Measurements from ENCODE around the gene JPH2.

The JPH2 gene

DNA sequence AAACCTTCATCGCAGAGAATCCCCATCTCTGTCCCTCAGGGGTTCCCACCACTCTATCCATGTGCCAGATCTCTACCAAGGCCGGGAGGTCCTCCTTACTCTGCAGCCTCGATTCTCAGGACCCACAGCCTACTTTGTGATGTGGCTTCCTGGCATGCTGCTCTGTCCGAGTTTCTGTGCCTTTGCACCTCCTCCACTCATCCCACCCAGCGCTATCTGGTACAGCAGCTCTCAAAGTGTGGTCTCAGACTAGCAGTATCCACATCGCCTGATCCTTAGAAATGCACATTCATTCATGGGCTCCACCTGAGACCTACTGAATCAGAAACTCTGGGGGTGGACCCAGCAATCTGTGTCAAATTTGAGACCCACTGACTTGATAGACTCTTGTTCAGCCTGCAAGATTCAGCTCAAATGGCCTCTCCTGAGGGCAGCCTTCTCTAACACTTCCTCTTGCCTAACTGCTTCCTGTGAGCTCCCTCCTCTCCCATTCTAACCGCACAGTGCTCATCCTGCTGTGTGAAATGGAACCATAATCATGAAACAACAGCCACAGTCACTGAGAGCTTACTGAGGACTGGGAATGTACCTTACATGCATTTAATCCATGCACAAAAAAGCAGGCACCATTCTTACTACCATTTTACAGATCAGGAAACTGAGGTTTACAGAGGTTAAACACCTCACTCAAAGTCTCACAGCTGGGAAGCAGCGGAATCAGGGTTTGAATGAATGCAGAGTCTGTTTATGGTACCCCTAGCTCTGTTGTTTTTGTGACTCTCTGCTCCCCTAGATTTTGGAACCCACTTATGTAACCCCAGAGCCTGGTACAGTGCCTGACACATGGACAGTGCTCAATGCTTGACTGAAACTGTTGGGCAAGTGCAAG lies 69.4 kb downstream of the JPH2 start:
- no peaks in the 10 kb centered on the region for H3K27me3 ChIP-seq (replicated peaks)
- DNase-seq = no peak
- H3K36me3 ChIP-seq (replicated peaks) = no peaks in the 10 kb centered on the region
- H3K4me3 ChIP-seq (ENCODE audit: low read depth, low read length) = no peak overlapping the region
- in situ Hi-C loops (cut with HindIII; ENCODE audit: low pct_ligation_motif_present, low sequenced_read_pairs) = no loop called here
- TF ChIP-seq, protein P1, sequence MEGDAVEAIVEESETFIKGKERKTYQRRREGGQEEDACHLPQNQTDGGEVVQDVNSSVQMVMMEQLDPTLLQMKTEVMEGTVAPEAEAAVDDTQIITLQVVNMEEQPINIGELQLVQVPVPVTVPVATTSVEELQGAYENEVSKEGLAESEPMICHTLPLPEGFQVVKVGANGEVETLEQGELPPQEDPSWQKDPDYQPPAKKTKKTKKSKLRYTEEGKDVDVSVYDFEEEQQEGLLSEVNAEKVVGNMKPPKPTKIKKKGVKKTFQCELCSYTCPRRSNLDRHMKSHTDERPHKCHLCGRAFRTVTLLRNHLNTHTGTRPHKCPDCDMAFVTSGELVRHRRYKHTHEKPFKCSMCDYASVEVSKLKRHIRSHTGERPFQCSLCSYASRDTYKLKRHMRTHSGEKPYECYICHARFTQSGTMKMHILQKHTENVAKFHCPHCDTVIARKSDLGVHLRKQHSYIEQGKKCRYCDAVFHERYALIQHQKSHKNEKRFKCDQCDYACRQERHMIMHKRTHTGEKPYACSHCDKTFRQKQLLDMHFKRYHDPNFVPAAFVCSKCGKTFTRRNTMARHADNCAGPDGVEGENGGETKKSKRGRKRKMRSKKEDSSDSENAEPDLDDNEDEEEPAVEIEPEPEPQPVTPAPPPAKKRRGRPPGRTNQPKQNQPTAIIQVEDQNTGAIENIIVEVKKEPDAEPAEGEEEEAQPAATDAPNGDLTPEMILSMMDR (IDR thresholded peaks at IDR 0.05; ENCODE audit: low read depth, low read length, missing control alignments) = no peak
- no peak overlapping the region for H3K27ac ChIP-seq

DNA sequence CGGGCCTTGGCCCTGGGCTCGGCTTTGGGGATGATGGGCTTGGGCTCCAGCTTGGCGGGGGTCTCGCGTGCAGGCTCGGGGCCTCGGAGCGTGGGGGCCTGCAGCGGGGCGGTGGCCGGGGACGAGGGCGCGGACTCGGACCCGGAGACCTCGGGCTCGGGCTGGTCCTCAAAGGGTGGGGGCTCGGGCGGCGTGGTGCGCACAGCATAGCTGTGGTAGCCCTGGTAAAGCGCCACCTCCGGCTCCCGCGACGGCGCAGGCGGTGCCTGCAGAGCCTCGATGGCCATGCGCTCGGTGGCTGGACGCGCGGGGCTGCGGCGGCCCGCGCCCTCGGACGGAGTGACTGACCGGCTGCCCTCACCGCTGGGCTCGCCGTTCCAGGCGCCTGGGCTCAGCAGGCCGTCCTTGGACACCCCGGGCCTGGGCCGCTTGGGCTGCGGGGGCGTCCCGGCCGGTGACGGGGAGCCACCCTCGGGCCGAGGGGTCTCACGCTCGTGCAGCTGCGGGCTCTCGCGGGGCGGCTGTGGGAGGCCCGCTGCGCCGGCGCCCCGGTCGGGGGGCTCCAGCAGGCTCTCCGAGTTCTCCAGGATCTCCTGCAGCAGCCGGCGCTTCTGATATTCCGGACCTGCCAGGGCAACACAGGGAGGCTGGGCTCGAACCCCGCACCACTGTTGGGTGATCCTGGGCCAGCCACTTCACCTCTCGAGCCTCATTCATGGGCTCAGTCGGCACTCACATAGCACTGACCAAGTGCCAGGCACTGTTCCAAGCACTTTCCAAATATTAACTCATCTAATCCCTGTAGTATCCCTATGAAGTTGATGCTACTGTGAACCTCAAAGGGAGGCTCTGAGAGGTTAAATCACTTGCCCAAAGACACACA lies 71.0 kb downstream of the JPH2 start:
- in situ Hi-C loops (cut with HindIII; ENCODE audit: low pct_ligation_motif_present, low sequenced_read_pairs) = no loop called here
- Histone ChIP-seq H3K36me3 (replicated peaks) (no peaks in the 10 kb centered on the region), H3K27me3 (replicated peaks) (no peaks in the 10 kb centered on the region), H3K27ac (no peak overlapping the region), H3K4me3 (ENCODE audit: low read depth, low read length) (no peak overlapping the region)
- no peak for DNase-seq
- TF ChIP-seq, protein P1 (IDR thresholded peaks at IDR 0.05; ENCODE audit: low read depth, low read length, missing control alignments) = no peak

DNA sequence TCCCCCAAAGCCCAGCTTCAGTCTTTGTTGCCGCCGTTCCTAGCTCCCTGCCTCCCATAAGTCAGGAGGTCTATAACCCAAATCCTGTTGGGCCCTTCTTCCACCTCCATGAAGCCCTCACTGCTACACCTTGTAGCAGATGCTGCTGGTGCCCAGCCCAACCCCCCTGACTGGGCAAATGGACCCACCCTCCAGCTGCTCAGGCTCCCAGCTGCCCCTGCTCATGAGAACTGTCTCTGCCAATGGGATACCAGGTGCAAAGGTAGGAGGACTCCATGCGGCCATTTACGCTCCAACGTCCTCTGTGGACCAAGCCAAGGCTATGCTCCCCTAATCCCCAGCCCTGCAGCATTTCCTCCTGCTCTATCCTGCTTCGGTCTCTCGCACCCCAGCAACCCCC lies 71.8 kb downstream of the JPH2 start:
- Histone ChIP-seq H3K4me3 (ENCODE audit: low read depth, low read length) (no peak overlapping the region), H3K27ac (no peak overlapping the region), H3K27me3 (replicated peaks) (no peaks in the 10 kb centered on the region), H3K36me3 (replicated peaks) (no peaks in the 10 kb centered on the region)
- no peak for DNase-seq
- TF ChIP-seq, protein P1 (IDR thresholded peaks at IDR 0.05; ENCODE audit: low read depth, low read length, missing control alignments) = no peak
- in situ Hi-C loops (cut with HindIII; ENCODE audit: low pct_ligation_motif_present, low sequenced_read_pairs) = no loop called here

DNA sequence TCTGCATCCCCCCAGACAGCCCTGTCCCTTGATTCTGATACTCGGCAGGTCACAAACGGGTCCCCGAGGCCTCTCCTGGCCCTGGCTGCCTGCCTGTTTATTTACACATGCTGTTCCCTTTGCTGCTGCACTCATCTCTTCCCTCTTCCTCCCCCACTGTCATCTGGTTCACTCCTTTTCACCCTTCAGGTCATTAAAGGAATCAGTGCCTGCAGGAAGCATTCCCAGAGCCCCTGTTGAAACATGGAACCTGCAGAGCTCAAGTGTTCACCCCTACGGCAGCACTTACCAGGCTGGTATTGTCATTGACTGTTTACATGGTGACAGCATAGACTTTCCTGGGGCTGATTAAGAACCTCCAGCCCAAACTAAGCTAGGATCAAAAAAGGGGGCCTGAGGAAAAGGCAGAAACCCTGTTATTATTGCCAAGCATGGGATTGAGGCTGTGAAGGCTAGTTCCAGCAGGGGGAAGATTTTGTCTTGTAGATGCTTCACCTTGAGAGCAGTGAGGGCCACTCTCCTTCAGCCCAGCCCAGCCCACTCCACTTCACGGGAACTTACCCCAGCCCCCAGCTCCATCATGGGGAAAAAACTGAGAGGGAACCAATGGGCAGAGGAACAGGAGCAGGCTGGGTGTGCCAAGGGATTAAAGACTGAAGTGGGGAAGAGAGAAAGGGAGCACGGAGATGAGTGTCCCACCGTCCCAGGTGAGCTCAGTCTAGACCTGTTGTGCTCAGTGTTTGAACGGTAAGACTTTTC lies 73.2 kb downstream of the JPH2 start:
- no peaks in the 10 kb centered on the region for H3K27me3 ChIP-seq (replicated peaks)
- no peak for DNase-seq
- in situ Hi-C loops (cut with HindIII; ENCODE audit: low pct_ligation_motif_present, low sequenced_read_pairs) = no loop called here
- H3K36me3 ChIP-seq (replicated peaks) = no peaks in the 10 kb centered on the region
- no peak overlapping the region for H3K27ac ChIP-seq
- TF ChIP-seq, protein P1 (IDR thresholded peaks at IDR 0.05; ENCODE audit: low read depth, low read length, missing control alignments) = no peak
- no peak overlapping the region for H3K4me3 ChIP-seq (ENCODE audit: low read depth, low read length)

DNA sequence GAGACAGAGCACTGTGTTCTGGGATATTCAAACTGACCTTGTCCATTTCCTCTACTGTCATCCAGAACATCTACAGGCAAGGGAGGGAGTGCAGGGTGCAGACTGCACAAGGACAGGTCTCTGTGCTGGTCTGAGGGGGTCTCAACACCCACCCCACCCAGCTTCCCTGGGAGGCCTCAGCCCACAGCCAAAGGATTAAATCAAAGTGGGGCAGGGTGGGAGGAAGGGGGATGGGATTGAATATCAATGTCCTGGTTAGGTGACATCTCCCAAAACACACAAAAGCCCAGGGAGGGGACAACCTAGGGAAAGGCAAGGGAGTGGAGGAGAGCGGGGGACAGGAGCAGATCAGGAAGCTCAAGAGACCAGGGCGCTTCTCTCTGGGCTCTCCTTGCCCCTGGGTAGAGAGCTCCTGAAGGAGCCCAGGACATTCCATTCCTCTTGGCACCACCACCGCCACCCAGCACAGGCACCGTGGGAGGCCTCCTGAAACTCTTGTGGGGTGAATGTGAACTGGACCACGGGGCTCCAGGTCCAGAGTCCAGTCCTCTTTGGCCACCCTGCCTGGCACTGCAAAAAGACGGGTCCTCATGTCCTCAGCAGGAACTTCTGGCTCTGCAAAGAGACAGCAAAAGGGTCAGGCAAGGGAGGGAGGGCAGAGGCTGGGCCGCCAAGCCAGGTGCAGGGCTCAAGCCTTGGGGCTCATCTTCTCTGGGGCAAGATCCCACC lies 73.9 kb downstream of the JPH2 start:
- Histone ChIP-seq H3K27me3 (replicated peaks) (no peaks in the 10 kb centered on the region), H3K36me3 (replicated peaks) (no peaks in the 10 kb centered on the region), H3K4me3 (ENCODE audit: low read depth, low read length) (no peak overlapping the region), H3K27ac (no peak overlapping the region)
- TF ChIP-seq, protein P1 (IDR thresholded peaks at IDR 0.05; ENCODE audit: low read depth, low read length, missing control alignments) = no peak
- in situ Hi-C loops (cut with HindIII; ENCODE audit: low pct_ligation_motif_present, low sequenced_read_pairs) = no loop called here
- no peak for DNase-seq
